K562 (cell line): Measurements from ENCODE around the gene PDLIM5. TPM values are rescaled to one million over a fixed set of nuclear protein-coding genes. Genes with fewer than 3 reads are reported as not detected.

Experiments
- ATF3 ChIP-seq, 2 experiments: fragments of 450-650 bp in 1 of 2; sonication (generic) in 1 of 2; formaldehyde crosslinking in 1 of 2; IDR thresholded peaks in 1 of 2; conservative IDR thresholded peaks in 1 of 2; 2 replicates each; pipeline versions ENCODE4 v1.6.1 to v1.8.1; 2016 to 2023; ENCODE audit warnings: mild to moderate bottlenecking in 2 of 2, moderate library complexity in 2 of 2, inconsistent platforms in 1 of 2, missing genetic modification reagents in 1 of 2
- CBX3 ChIP-seq, 2 experiments: IDR thresholded peaks; 1 replicate in 1 of 2; 2 replicates in 1 of 2; pipeline ENCODE4 v1.6.1; 2012; ENCODE audit warnings: inconsistent platforms in 2 of 2, low read length in 2 of 2, borderline replicate concordance in 1 of 2, control low read depth in 1 of 2
- CEBPB ChIP-seq: fragments of 450-650 bp; IDR thresholded peaks from 2 replicates; pipeline ENCODE4 v1.6.1; 2016; ENCODE audit warnings: missing genetic modification characterization, missing compliant biosample characterization
- CEBPG ChIP-seq, 3 experiments: fragments of 200-800 bp in 1 of 3; sonication (Bioruptor generic) in 1 of 3; sonication (generic) in 1 of 3; formaldehyde crosslinking in 1 of 3; IDR thresholded peaks in 2 of 3; conservative IDR thresholded peaks in 1 of 3; 2 replicates each; pipeline versions ENCODE4 v1.6.1 to v1.8.0; 2016 to 2022; ENCODE audit warnings: missing compliant biosample characterization in 2 of 3, missing genetic modification characterization in 2 of 3, mild to moderate bottlenecking in 1 of 3, missing genetic modification reagents in 1 of 3
- FOSL1 ChIP-seq: fragments of 200-800 bp; sonication (Bioruptor generic); conservative IDR thresholded peaks from 2 replicates; pipeline ENCODE4 v1.6.1; 2016; ENCODE audit warnings: missing genetic modification characterization, missing compliant biosample characterization
- FOXA1 ChIP-seq: fragments of 450-650 bp; IDR thresholded peaks from 2 replicates; pipeline ENCODE4 v1.6.1; 2016; ENCODE audit warnings: mild to moderate bottlenecking, borderline replicate concordance
- FOXJ3 ChIP-seq: sonication (generic); formaldehyde crosslinking; IDR thresholded peaks from 2 replicates; pipeline ENCODE4 v1.4.0; 2020; ENCODE audit warnings: mild to moderate bottlenecking, missing genetic modification reagents
- JUN ChIP-seq, 2 experiments: sonication (generic) in 1 of 2; formaldehyde crosslinking in 1 of 2; IDR thresholded peaks; 2 replicates each; pipeline versions ENCODE4 v1.6.1 to v1.8.0; 2012 to 2022; ENCODE audit warnings: borderline replicate concordance in 2 of 2, mild to moderate bottlenecking in 2 of 2, improper control_type of control experiment in 1 of 2, low read depth in 1 of 2, low read length in 1 of 2, missing genetic modification reagents in 1 of 2
- KDM1A ChIP-seq, 2 experiments: fragments of 450-650 bp; IDR thresholded peaks; 2 replicates each; pipeline ENCODE4 v1.6.1; 2016; ENCODE audit warnings: mild to moderate bottlenecking in 2 of 2
- PATZ1 ChIP-seq: fragments of 250-450 bp; sonication (Bioruptor Pico); IDR thresholded peaks from 2 replicates; pipeline ENCODE4 v1.5.0; 2020; ENCODE audit warnings: mild to moderate bottlenecking, borderline replicate concordance
- POLR2AphosphoS5 ChIP-seq: IDR thresholded peaks from 2 replicates; pipeline ENCODE4 v1.6.1; 2011; ENCODE audit warnings: mild to moderate bottlenecking, low read depth, low read length, moderate library complexity; ENCODE audit not compliant: control insufficient read depth, insufficient read depth
- PURB ChIP-seq: sonication (generic); formaldehyde crosslinking; IDR thresholded peaks from 2 replicates; pipeline ENCODE4 v1.9.0; 2021; ENCODE audit warnings: low read depth, mild to moderate bottlenecking, missing genetic modification reagents
- SMARCA4 ChIP-seq: fragments of 450-650 bp; IDR thresholded peaks from 2 replicates; pipeline ENCODE4 v1.6.1; 2016
- SMARCE1 ChIP-seq: fragments of 450-650 bp; IDR thresholded peaks from 2 replicates; pipeline ENCODE4 v1.7.1; 2016; ENCODE audit warnings: mild to moderate bottlenecking
- THAP12 ChIP-seq: fragments of 250-450 bp; sonication (Bioruptor Pico); IDR thresholded peaks from 2 replicates; pipeline ENCODE4 v1.9.0; 2021; ENCODE audit warnings: mild to moderate bottlenecking, inconsistent platforms
- XRCC4 ChIP-seq: IDR thresholded peaks from one replicate; pipeline ENCODE4 v1.6.1; 2011; ENCODE audit not compliant: insufficient read depth, insufficient read length; ENCODE audit errors: extremely low read depth
- YY1 ChIP-seq, 3 experiments: IDR thresholded peaks; 2 replicates each; pipeline ENCODE4 v1.6.1; 2011; ENCODE audit warnings: low read length in 2 of 3, mild to moderate bottlenecking in 2 of 3, moderate library complexity in 2 of 3, borderline replicate concordance in 1 of 3, control low read depth in 1 of 3, low read depth in 1 of 3; ENCODE audit not compliant: insufficient read depth in 3 of 3, insufficient replicate concordance in 2 of 3, control insufficient read depth in 1 of 3, insufficient read length in 1 of 3; ENCODE audit errors: extremely low read depth in 1 of 3
- ZNF133 ChIP-seq: fragments of 250-450 bp; sonication (Bioruptor Pico); IDR thresholded peaks from 2 replicates; pipeline ENCODE4 v1.4.0; 2020; ENCODE audit warnings: mild to moderate bottlenecking
- ZNF143 ChIP-seq: sonication (generic); formaldehyde crosslinking; IDR thresholded peaks from 2 replicates; pipeline ENCODE4 v1.9.0; 2022; ENCODE audit warnings: mild to moderate bottlenecking, missing genetic modification reagents
- ZNF778 ChIP-seq: fragments of 450-650 bp; formaldehyde crosslinking; IDR thresholded peaks from 2 replicates; pipeline ENCODE4 v1.4.0; 2020; ENCODE audit warnings: mild to moderate bottlenecking, moderate library complexity
- polyA plus RNA-seq, 8 experiments: library from polyadenylated mRNA; depleted of rRNA in 4 of 8; stranded (reverse) in 5 of 8; unstranded in 3 of 8; fragments of >200 nt; fragmentation: Nextera tagmentation in 2 of 8; fragmentation: Illumina TruSeq in 1 of 8; extraction: Ambion mirVana in 2 of 8; extraction: Trizol in 1 of 8; gene quantifications; 2 replicates each; pipeline versions ENCODE4 v1.2.1 to v1.2.3, GENCODE V29; 2011 to 2014; ENCODE audit warnings: inconsistent platforms in 1 of 8, missing spikeins in 1 of 8
- total RNA-seq, 7 experiments: library from RNA; depleted of rRNA in 6 of 7; stranded (reverse); fragments of >200 nt in 6 of 7; fragmentation: Illumina TruSeq in 2 of 7; extraction: Trizol in 2 of 7; gene quantifications; 2 replicates each; pipeline versions ENCODE4 v1.2.1 to v1.2.3, GENCODE V29; 2011 to 2021; ENCODE audit warnings: low replicate concordance in 1 of 7

Gene PDLIM5
- total and polyA plus RNA-seq, 9 of the 15 experiments (the other 6 are each of a cell fraction or from before 2014, with no cell fraction given) = 36.9 to 127 (median 62.5) TPM

GRCh38 chr4:94419956-94420355 lies 31.8 kb upstream of the PDLIM5 start (continued):
- TF ChIP-seq THAP12 (CRISPR knock-in tag) (no peak), ZNF133 (CRISPR knock-in tag) (no peak), CEBPB (tag) (peak; percentile 75), CEBPG (CRISPR knock-in tag; IDR thresholded peaks at IDR 0.05) (no peak), CEBPG (tag; conservative IDR thresholded peaks at IDR 0.05 in 1 of 2, IDR thresholded peaks at IDR 0.05 in 1 of 2) (peak in 1 of 2 experiments; percentile 53; a peak in 1 of 4 replicates), JUN (IDR thresholded peaks at IDR 0.05; ENCODE audit: borderline replicate concordance, low read depth, low read length) (peak; percentile 50; the same call in 1 of the 2 replicates), JUN (CRISPR knock-in tag; IDR thresholded peaks at IDR 0.05; ENCODE audit: borderline replicate concordance) (no peak), FOSL1 (tag) (peak; percentile 91), XRCC4 (no peak), ZNF778 (CRISPR knock-in tag) (no peak), PURB (no peak), SMARCA4 (peak; percentile 77), ZNF143 (CRISPR knock-in tag) (no peak), PATZ1 (CRISPR knock-in tag) (no peak), FOXA1 (no peak), POLR2AphosphoS5 (peak; percentile 24; the same call in 1 of the 2 replicates), SMARCE1 (peak; percentile 84), FOXJ3 (no peak), YY1 (IDR thresholded peaks at IDR 0.05; ENCODE audit: borderline replicate concordance in 1 of 3, control insufficient read depth in 1 of 3, extremely low read depth in 1 of 3, insufficient read depth in 3 of 3, insufficient read length in 1 of 3, insufficient replicate concordance in 2 of 3, low read depth in 1 of 3, low read length in 2 of 3) (no peak), KDM1A (IDR thresholded peaks at IDR 0.05) (peak in 1 of 2 experiments; percentile 56; a peak in 1 of 4 replicates), CBX3 (IDR thresholded peaks at IDR 0.05; ENCODE audit: borderline replicate concordance in 1 of 2, low read length in 2 of 2) (no peak), ATF3 (IDR thresholded peaks at IDR 0.05) (peak; percentile 69), ATF3 (CRISPR knock-in tag; conservative IDR thresholded peaks at IDR 0.05) (no peak)
